ENCODE measurements around the gene KSR1. TPM values are rescaled to one million over a fixed set of nuclear protein-coding genes. Genes with fewer than 3 reads are reported as not detected.

KSR1 gene
- total and polyA plus RNA-seq, 2 of the 4 experiments (the other 2 are of a cell fraction): 12.5 to 21.9 TPM

DNA sequence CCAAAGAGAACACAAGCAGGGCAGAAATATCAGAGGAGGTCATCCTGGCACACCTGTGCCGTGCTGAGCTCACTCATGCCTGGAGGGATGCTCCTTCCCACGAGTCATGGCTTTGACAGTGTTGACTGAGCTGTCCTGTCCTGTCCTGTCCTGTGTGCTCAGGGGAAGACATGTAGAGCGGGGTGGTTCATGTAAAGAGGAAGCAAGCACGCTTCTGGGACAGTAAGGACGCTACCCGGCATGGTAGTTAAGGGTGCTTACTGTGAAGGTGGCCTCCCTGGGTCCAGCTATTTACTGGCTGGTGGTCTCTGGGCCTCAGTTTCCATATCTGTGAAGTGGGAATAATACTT, 175.1 kb downstream of the KSR1 start:
- BruUV-seq (replicated peaks): no TSS peak
- WGBS, 2 experiments (ENCODE audit: extremely low coverage in 2 of 2, insufficient read length in 1 of 2): no CpG with 5 or more reads among the region's 6 CpGs
- no peak for ATAC-seq (ENCODE audit: low read depth)
- Histone ChIP-seq H4K8ac (ENCODE audit: low read depth in 2 of 2, low read length in 2 of 2) (peak overlapping the region in 1 of 2 experiments; percentile 56; a peak in 2 of 4 replicates), H2BK15ac (ENCODE audit: low read depth, low read length) (no peak overlapping the region), H4K91ac (ENCODE audit: insufficient read depth, low read depth, low read length) (0 out of 2 replicates have a peak overlapping the region, but pooled peaks have one; percentile 12), H2AK9ac (replicated peaks; ENCODE audit: low read depth, low read length, poor library complexity) (no peak overlapping the region), H3K36me3 (ENCODE audit: control insufficient read depth, insufficient read depth, low read length) (peaks cover 17% of the 10 kb centered on the region), H3K18ac (ENCODE audit: low read depth, low read length) (no peak overlapping the region), H3K27me3 (ENCODE audit: control insufficient read depth, insufficient read depth, low read length) (no peaks in the 10 kb centered on the region), H3K9me3 (ENCODE audit: control insufficient read depth, insufficient read depth, low read length) (no peaks in the 10 kb centered on the region), H2BK5ac (ENCODE audit: low read depth, low read length, poor library complexity, severe bottlenecking) (no peak overlapping the region), H2BK120ac (ENCODE audit: low read depth, low read length) (no peak overlapping the region), H2BK20ac (ENCODE audit: low read depth, low read length) (no peak overlapping the region), H3K4ac (ENCODE audit: low read depth, low read length) (peak overlapping the region; percentile 11; the same call in 1 of the 2 replicates), H3K56ac (ENCODE audit: extremely low read depth, insufficient read depth, low read length) (no peak overlapping the region), H3K27ac (ENCODE audit: insufficient read depth, low read length) (no peak overlapping the region), H4K20me1 (ENCODE audit: insufficient read depth, low read length) (no peaks in the 10 kb centered on the region), H3K4me2 (ENCODE audit: low read depth, low read length) (no peak overlapping the region), H3K4me3 (ENCODE audit: insufficient read depth, low read depth, low read length) (no peak overlapping the region), H2AK5ac (ENCODE audit: low read depth, low read length) (peak overlapping the region; percentile 61; the same call in 1 of the 2 replicates), H3K79me1 (ENCODE audit: low read depth in 1 of 2, low read length in 2 of 2) (no peaks in the 10 kb centered on the region), H3K23ac (ENCODE audit: low read depth, low read length) (no peak overlapping the region), H3K9ac (ENCODE audit: low read depth, low read length) (no peak overlapping the region), H3K9me1 (ENCODE audit: insufficient read depth, low read length) (peaks cover 10% of the 10 kb centered on the region), H3K14ac (replicated peaks; ENCODE audit: low read depth, low read length) (peak overlapping the region; percentile 7; the same call in 1 of the 2 replicates), H2AFZ (replicated peaks; ENCODE audit: low read length, poor library complexity) (peak overlapping the region; percentile 5), H3K4me1 (ENCODE audit: control insufficient read depth, insufficient read depth, low read length) (peaks cover 10% of the 10 kb centered on the region), H4K5ac (ENCODE audit: low read depth, low read length) (0 out of 2 replicates have a peak overlapping the region, but pooled peaks have one; percentile 35)
- dilution Hi-C loops (cut with HindIII; ENCODE audit: low sequenced_read_pairs, unreplicated experiment): no loop called here
- no peak for TF ChIP-seq MAFK (IDR thresholded peaks at IDR 0.05; ENCODE audit: low read depth, low read length)
- TF ChIP-seq, protein P1, sequence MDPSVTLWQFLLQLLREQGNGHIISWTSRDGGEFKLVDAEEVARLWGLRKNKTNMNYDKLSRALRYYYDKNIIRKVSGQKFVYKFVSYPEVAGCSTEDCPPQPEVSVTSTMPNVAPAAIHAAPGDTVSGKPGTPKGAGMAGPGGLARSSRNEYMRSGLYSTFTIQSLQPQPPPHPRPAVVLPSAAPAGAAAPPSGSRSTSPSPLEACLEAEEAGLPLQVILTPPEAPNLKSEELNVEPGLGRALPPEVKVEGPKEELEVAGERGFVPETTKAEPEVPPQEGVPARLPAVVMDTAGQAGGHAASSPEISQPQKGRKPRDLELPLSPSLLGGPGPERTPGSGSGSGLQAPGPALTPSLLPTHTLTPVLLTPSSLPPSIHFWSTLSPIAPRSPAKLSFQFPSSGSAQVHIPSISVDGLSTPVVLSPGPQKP (IDR thresholded peaks at IDR 0.05; ENCODE audit: borderline replicate concordance, low read depth, low read length): no peak
- no peak for TF ChIP-seq RCOR1 (IDR thresholded peaks at IDR 0.05; ENCODE audit: insufficient replicate concordance, low read length)
- no peak for TF ChIP-seq MXI1 (IDR thresholded peaks at IDR 0.05; ENCODE audit: borderline replicate concordance, low read depth, low read length)
- TF ChIP-seq FOS (IDR thresholded peaks at IDR 0.05; ENCODE audit: low read depth, low read length): no peak
- no peak for TF ChIP-seq BHLHE40 (IDR thresholded peaks at IDR 0.05; ENCODE audit: low read depth, low read length)
- no peak for TF ChIP-seq RAD21 (IDR thresholded peaks at IDR 0.05; ENCODE audit: low read length)
- TF ChIP-seq, protein P2, sequence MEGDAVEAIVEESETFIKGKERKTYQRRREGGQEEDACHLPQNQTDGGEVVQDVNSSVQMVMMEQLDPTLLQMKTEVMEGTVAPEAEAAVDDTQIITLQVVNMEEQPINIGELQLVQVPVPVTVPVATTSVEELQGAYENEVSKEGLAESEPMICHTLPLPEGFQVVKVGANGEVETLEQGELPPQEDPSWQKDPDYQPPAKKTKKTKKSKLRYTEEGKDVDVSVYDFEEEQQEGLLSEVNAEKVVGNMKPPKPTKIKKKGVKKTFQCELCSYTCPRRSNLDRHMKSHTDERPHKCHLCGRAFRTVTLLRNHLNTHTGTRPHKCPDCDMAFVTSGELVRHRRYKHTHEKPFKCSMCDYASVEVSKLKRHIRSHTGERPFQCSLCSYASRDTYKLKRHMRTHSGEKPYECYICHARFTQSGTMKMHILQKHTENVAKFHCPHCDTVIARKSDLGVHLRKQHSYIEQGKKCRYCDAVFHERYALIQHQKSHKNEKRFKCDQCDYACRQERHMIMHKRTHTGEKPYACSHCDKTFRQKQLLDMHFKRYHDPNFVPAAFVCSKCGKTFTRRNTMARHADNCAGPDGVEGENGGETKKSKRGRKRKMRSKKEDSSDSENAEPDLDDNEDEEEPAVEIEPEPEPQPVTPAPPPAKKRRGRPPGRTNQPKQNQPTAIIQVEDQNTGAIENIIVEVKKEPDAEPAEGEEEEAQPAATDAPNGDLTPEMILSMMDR (conservative IDR thresholded peaks at IDR 0.05; ENCODE audit: low read depth, low read length): no peak
- TF ChIP-seq POLR2A (IDR thresholded peaks at IDR 0.05; ENCODE audit: low read depth, low read length): no peak
- no peak for TF ChIP-seq NFE2L2 (IDR thresholded peaks at IDR 0.05; ENCODE audit: low read depth, low read length)
- TF ChIP-seq MAZ (IDR thresholded peaks at IDR 0.05; ENCODE audit: borderline replicate concordance, low read depth, low read length): no peak
- no peak for TF ChIP-seq CEBPB (IDR thresholded peaks at IDR 0.05; ENCODE audit: low read depth, low read length)
- TF ChIP-seq RFX5 (IDR thresholded peaks at IDR 0.05; ENCODE audit: low read depth, low read length): no peak
- intact Hi-C loops (cut with micrococcal nuclease): no loop called here
- POLR2A ChIA-PET (ENCODE audit: unreplicated experiment): no interaction called here
- DNase-seq: no peak
- in situ Hi-C loops (cut with MboI; ENCODE audit: low sequenced_read_pairs): loop anchor here (10.0 kb wide), 2 partner anchors 57 to 397 kb away; no protein-coding TSS in a partner anchor
- CTCF ChIA-PET: no interaction called here
